ENCODE results near the gene CHPF2.

Gene CHPF2

DNA sequence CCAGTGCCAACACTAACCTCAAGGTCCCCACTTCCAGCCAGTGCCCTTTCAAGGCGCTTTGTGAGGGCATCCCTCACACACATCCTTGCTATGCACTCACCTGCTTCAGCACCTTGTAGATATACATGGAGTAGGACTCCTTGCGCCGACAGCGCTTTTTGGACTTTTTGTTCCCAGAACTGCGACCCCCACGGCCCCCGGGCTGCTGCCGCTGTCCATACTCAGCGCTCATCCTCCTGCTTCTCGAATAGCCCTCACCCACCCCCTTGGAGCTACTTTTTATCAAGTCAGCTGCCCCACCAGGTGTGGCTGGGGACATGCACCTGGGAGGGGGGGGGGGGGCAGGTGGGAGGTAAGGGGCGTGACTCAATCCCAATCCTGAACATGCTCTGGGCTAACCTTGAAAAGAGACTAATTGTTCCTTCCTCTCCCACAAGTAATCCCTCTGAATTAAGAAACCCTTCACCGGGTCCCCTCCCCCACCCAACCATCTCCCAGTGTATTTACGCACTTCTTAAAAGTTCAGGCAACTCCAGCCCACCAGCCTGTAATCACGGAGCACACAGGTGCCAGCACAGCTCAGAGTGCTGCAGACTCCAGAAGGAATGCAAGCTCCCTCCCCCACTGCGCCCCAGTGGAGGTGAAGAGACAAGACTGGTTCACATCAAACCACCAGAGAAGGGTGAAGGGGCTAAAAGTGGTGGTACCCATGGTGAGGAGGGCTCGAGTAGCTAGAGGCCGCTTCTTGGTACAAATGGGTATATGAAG lies 22.0 kb upstream of the CHPF2 start, which contains the start of gene H2BK1:
H2BK1 (minus strand) TSS at position 402 of the 768 bp plus-strand sequence; CDS start at position 232, 170 bp downstream.
- no peaks in the 10 kb centered on the region for H3K4me1 ChIP-seq (ENCODE audit: low read length)
- TF ChIP-seq, protein P1, sequence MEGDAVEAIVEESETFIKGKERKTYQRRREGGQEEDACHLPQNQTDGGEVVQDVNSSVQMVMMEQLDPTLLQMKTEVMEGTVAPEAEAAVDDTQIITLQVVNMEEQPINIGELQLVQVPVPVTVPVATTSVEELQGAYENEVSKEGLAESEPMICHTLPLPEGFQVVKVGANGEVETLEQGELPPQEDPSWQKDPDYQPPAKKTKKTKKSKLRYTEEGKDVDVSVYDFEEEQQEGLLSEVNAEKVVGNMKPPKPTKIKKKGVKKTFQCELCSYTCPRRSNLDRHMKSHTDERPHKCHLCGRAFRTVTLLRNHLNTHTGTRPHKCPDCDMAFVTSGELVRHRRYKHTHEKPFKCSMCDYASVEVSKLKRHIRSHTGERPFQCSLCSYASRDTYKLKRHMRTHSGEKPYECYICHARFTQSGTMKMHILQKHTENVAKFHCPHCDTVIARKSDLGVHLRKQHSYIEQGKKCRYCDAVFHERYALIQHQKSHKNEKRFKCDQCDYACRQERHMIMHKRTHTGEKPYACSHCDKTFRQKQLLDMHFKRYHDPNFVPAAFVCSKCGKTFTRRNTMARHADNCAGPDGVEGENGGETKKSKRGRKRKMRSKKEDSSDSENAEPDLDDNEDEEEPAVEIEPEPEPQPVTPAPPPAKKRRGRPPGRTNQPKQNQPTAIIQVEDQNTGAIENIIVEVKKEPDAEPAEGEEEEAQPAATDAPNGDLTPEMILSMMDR (IDR thresholded peaks at IDR 0.05; ENCODE audit: low read depth, low read length), result no peak
- TF ChIP-seq EZH2phosphoT487 (IDR thresholded peaks at IDR 0.05; ENCODE audit: low read depth), result no peak
- no peak within 1 kb of the TSS for H3K27ac ChIP-seq (ENCODE audit: low read length)
- H3K9me3 ChIP-seq (ENCODE audit: insufficient read depth, low read length), result no peaks in the 10 kb centered on the region
- H4K20me1 ChIP-seq (ENCODE audit: insufficient read depth, low read length), result no peaks in the 10 kb centered on the region; the same call in 1 of the 2 replicates
- no peak within 1 kb of the TSS for H3K4me3 ChIP-seq (ENCODE audit: low read length)
- no peak within 1 kb of the TSS for H2AFZ ChIP-seq (ENCODE audit: low read depth, low read length)
- no peaks in the 10 kb centered on the region for H3K79me2 ChIP-seq (ENCODE audit: low read length)
- H3K36me3 ChIP-seq (replicated peaks; ENCODE audit: low read depth, low read length), result peaks cover 29% of the 10 kb centered on the region
- no peak within 1 kb of the TSS for H3K4me2 ChIP-seq (ENCODE audit: low read length)
- H3K27me3 ChIP-seq (ENCODE audit: low read depth, low read length), result peaks cover 9% of the 10 kb centered on the region
- H3K9ac ChIP-seq (ENCODE audit: low read length), result no peak within 1 kb of the TSS

DNA sequence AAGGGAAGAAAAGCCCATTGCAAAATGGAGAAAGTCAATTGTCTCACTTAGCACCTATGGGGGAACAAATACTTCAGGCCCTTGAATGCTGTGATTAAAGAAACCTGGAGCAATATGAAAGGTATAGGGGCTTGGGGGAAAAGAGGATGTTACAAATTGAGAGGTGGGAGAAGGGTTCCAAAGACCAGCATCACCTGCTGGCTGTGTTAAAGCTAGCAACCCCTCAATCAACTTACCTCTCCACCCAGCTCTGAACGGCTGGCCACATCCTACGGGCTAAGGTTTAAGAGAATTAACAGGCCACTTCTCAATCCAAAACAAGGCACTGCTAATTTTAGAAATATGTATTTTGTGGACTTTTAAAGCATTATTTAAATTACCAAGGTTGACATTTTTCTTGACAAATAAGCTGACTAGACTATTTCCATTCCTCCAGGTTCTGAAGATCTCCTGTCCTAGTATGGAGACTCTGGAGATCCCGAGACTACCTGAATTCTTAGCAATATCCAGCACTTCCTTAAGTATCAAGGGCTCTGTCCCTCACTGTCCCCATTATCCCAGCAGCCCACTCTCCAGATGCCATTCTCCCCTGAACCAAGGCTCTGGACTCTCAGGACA lies 21.0 kb upstream of the CHPF2 start:
- TF ChIP-seq, protein P1 (IDR thresholded peaks at IDR 0.05; ENCODE audit: low read depth, low read length), result no peak
- no peak for TF ChIP-seq EZH2phosphoT487 (IDR thresholded peaks at IDR 0.05; ENCODE audit: low read depth)

DNA sequence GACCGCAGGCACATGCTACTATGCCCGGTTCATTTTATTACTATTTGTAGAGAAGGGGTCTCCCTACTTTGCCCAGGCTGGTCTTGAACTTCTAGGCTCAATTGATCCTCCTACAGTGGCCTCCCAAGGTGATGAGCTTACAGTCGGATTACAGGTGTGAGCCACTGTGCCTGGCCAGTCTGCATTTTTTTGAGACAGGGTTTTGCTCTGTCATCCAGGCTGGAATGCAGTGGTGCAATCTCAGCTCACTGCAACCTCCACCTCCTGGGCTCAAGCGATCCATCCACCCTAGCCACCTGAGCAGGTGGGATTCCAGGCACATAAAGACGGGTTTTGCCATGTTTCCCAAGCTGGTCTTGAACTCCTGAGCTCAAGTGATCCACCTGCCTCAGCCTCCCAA lies 19.7 kb upstream of the CHPF2 start:
- Histone ChIP-seq H4K20me1 (ENCODE audit: insufficient read depth, low read length) (no peaks in the 10 kb centered on the region; the same call in 1 of the 2 replicates), H3K27me3 (ENCODE audit: low read depth, low read length) (no peaks in the 10 kb centered on the region), H3K9me3 (ENCODE audit: insufficient read depth, low read length) (no peaks in the 10 kb centered on the region), H3K9ac (ENCODE audit: low read length) (no peak overlapping the region), H3K4me2 (ENCODE audit: low read length) (no peak overlapping the region), H3K79me2 (ENCODE audit: low read length) (no peaks in the 10 kb centered on the region), H3K4me1 (ENCODE audit: low read length) (no peaks in the 10 kb centered on the region), H3K36me3 (replicated peaks; ENCODE audit: low read depth, low read length) (peaks cover 43% of the 10 kb centered on the region), H2AFZ (ENCODE audit: low read depth, low read length) (no peak overlapping the region), H3K27ac (ENCODE audit: low read length) (no peak overlapping the region), H3K4me3 (ENCODE audit: low read length) (no peak overlapping the region)
- TF ChIP-seq, protein P1 (IDR thresholded peaks at IDR 0.05; ENCODE audit: low read depth, low read length), result no peak
- no peak for TF ChIP-seq EZH2phosphoT487 (IDR thresholded peaks at IDR 0.05; ENCODE audit: low read depth)

More for the DNA sequence above, 21.0 kb upstream of the CHPF2 start:
- H3K4me3 ChIP-seq (ENCODE audit: low read length), result no peak overlapping the region
- peaks cover 37% of the 10 kb centered on the region for H3K36me3 ChIP-seq (replicated peaks; ENCODE audit: low read depth, low read length)
- H4K20me1 ChIP-seq (ENCODE audit: insufficient read depth, low read length), result no peaks in the 10 kb centered on the region; the same call in 1 of the 2 replicates
- H3K9me3 ChIP-seq (ENCODE audit: insufficient read depth, low read length), result no peaks in the 10 kb centered on the region
- no peak overlapping the region for H3K4me2 ChIP-seq (ENCODE audit: low read length)
- no peak overlapping the region for H3K27ac ChIP-seq (ENCODE audit: low read length)
- H3K27me3 ChIP-seq (ENCODE audit: low read depth, low read length), result no peaks in the 10 kb centered on the region; the same call in 1 of the 2 replicates
- no peak overlapping the region for H3K9ac ChIP-seq (ENCODE audit: low read length)
- no peaks in the 10 kb centered on the region for H3K79me2 ChIP-seq (ENCODE audit: low read length)
- no peak overlapping the region for H2AFZ ChIP-seq (ENCODE audit: low read depth, low read length)
- no peaks in the 10 kb centered on the region for H3K4me1 ChIP-seq (ENCODE audit: low read length)

DNA sequence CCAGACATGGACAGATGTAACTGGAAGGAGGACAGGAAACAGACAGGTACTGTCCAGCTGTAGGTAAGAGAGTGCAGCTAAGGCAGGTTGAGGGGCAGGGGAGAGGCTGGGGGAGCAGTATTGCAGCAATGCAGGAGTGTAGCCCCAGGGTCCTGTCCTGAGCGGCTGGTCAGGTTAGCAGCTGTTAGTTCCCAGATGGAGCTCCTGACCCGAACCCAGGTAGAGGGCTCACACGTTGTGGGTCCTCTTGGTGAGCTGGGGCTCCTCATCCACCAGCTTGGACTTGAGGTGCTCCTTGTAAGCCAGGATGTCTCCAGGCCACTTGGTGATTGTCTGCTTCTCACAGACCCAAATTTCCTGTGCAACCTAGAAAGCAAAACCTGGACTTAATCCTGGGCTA lies 18.5 kb upstream of the CHPF2 start:
- Histone ChIP-seq H3K9ac (ENCODE audit: low read length) (no peak overlapping the region), H3K4me3 (ENCODE audit: low read length) (no peak overlapping the region), H3K27me3 (ENCODE audit: low read depth, low read length) (no peaks in the 10 kb centered on the region), H3K79me2 (ENCODE audit: low read length) (no peaks in the 10 kb centered on the region), H3K4me2 (ENCODE audit: low read length) (no peak overlapping the region), H3K9me3 (ENCODE audit: insufficient read depth, low read length) (no peaks in the 10 kb centered on the region), H3K36me3 (replicated peaks; ENCODE audit: low read depth, low read length) (peaks cover 53% of the 10 kb centered on the region), H4K20me1 (ENCODE audit: insufficient read depth, low read length) (no peaks in the 10 kb centered on the region; the same call in 1 of the 2 replicates), H2AFZ (ENCODE audit: low read depth, low read length) (no peak overlapping the region), H3K27ac (ENCODE audit: low read length) (no peak overlapping the region), H3K4me1 (ENCODE audit: low read length) (no peaks in the 10 kb centered on the region)
- TF ChIP-seq, protein P1 (IDR thresholded peaks at IDR 0.05; ENCODE audit: low read depth, low read length), result no peak
- no peak for TF ChIP-seq EZH2phosphoT487 (IDR thresholded peaks at IDR 0.05; ENCODE audit: low read depth)

Data from OCI-LY3 (cell line).